ENCODE measurements around the gene FERMT2. TPM values are rescaled to one million over a fixed set of nuclear protein-coding genes. Genes with fewer than 3 reads are reported as not detected.

Gene FERMT2
- total and polyA plus RNA-seq, 4 donors, result 23.9 to 51.3 (median 40.4) TPM

DNA sequence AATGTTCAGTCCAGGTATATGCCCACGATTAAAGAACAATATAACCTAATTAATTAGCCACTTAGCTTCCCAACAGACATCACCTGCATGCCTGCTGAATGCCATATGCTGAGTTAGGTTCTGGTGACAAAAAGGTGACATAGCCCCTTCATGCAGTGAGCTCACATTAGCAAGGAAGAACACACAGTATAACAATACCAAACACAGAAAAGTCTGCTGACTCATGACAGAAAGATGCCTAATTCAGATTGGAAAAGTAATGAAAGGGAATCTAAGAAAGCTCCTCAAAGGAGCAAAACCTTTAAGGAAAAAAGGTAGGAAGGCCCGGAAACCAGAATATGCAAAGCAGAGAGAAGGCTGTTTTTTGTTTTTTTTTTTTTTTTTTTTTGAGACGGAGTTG lies 59.0 kb downstream of the FERMT2 start:
- Histone ChIP-seq H3K27ac (ENCODE audit: low read depth in 1 of 2, low read length in 2 of 2) (no peak overlapping the region), H3K4me3 (ENCODE audit: low read depth in 1 of 3, low read length in 3 of 3) (no peak overlapping the region), H3K27me3 (ENCODE audit: control insufficient read depth in 4 of 4, insufficient read depth in 4 of 4, low read length in 3 of 4) (no peaks in the 10 kb centered on the region), H3K36me3 (ENCODE audit: control insufficient read depth in 4 of 4, insufficient read depth in 3 of 4, low read depth in 1 of 4, low read length in 3 of 4) (peaks cover 0 to 28% (median 9%) of the 10 kb centered on the region in 4 donors), H3K9ac (ENCODE audit: low read depth in 1 of 2, low read length in 2 of 2) (no peak overlapping the region), H3K9me3 (ENCODE audit: control insufficient read depth in 4 of 4, low read length in 3 of 4) (no peaks in the 10 kb centered on the region), H3K4me1 (ENCODE audit: control insufficient read depth in 4 of 4, insufficient read depth in 4 of 4, low read length in 3 of 4) (peaks cover 0 to 3% (median 0%) of the 10 kb centered on the region in 4 donors)
- no peak for TF ChIP-seq FOXA2 (IDR thresholded peaks at IDR 0.05)
- TF ChIP-seq, protein P1, sequence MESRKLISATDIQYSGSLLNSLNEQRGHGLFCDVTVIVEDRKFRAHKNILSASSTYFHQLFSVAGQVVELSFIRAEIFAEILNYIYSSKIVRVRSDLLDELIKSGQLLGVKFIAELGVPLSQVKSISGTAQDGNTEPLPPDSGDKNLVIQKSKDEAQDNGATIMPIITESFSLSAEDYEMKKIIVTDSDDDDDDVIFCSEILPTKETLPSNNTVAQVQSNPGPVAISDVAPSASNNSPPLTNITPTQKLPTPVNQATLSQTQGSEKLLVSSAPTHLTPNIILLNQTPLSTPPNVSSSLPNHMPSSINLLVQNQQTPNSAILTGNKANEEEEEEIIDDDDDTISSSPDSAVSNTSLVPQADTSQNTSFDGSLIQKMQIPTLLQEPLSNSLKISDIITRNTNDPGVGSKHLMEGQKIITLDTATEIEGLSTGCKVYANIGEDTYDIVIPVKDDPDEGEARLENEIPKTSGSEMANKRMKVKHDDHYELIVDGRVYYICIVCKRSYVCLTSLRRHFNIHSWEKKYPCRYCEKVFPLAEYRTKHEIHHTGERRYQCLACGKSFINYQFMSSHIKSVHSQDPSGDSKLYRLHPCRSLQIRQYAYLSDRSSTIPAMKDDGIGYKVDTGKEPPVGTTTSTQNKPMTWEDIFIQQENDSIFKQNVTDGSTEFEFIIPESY (IDR thresholded peaks at IDR 0.05), result no peak
- no peak for TF ChIP-seq TAF1 (conservative IDR thresholded peaks at IDR 0.05)
- TF ChIP-seq SP1 (IDR thresholded peaks at IDR 0.05), result no peak
- no peak for TF ChIP-seq RXRA (IDR thresholded peaks at IDR 0.05)
- no peak for TF ChIP-seq HNF4A (conservative IDR thresholded peaks at IDR 0.05)
- no peak for DNase-seq (ENCODE audit: low spot score)
- 92% methylated on average over 3 of the region's 3 CpGs for WGBS

DNA sequence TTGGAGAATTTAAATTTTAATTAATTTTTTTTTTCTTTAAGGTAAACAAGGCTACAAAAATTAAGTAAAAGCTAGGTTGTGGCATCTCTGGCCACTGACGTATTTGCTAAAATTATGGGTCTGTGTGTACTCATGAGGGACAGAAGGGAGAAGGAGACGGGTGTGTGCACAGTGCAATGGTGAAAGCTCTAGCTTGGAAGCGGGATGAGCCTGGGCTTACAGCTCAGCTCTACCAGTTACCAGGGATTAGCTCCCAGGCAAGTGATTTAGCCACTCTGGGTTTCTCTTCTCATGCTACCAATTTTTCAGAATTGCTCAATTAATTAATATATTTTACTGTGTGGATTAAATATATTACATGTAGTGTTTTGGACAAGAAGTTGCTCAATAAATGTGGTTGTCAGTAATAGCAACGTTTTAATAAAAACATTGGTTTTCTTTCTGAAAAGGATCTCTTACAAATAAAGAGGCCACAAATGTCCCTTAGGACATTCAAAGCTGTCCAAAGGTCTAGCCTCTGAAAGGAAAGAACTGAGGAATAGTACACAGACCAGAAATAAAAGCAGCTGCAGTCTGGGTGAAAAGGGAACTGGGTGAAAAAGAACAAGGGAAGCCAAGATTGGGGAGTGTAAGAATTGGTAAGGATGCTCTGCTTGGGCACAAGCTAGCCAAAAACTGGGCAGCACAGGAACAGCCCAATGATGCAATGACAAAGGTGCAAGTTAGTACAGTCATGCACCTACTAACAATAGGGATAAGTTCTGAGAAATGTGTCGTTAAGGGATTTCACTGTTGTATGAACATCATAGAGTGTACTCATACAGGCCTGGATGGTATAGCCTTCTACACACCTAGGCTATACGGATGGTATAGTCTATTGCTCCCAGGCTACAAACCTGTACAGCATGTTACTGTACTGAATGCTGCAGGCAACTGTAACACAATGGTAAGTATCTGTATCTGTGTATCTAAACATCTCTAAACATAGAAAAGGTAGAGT lies 61.7 kb downstream of the FERMT2 start:
- no peak overlapping the region for H3K27ac ChIP-seq (ENCODE audit: low read depth in 1 of 2, low read length in 2 of 2)
- H3K9ac ChIP-seq (ENCODE audit: low read depth in 1 of 2, low read length in 2 of 2), result no peak overlapping the region
- no peak for DNase-seq (ENCODE audit: low spot score)
- no peaks in the 10 kb centered on the region for H3K9me3 ChIP-seq (ENCODE audit: control insufficient read depth in 4 of 4, low read length in 3 of 4)
- no peak for TF ChIP-seq NR2F2 (IDR thresholded peaks at IDR 0.05)
- no peak for TF ChIP-seq RXRA (IDR thresholded peaks at IDR 0.05)
- TF ChIP-seq, protein P2, sequence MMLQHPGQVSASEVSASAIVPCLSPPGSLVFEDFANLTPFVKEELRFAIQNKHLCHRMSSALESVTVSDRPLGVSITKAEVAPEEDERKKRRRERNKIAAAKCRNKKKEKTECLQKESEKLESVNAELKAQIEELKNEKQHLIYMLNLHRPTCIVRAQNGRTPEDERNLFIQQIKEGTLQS (IDR thresholded peaks at IDR 0.05), result no peak
- TF ChIP-seq HNF4A (conservative IDR thresholded peaks at IDR 0.05), result no peak
- TF ChIP-seq EGR1 (IDR thresholded peaks at IDR 0.05; ENCODE audit: low read depth in 2 of 2), result no peak
- no peak for TF ChIP-seq FOXA1 (IDR thresholded peaks at IDR 0.05)
- TF ChIP-seq, protein P3, sequence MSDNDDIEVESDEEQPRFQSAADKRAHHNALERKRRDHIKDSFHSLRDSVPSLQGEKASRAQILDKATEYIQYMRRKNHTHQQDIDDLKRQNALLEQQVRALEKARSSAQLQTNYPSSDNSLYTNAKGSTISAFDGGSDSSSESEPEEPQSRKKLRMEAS (IDR thresholded peaks at IDR 0.05), result no peak
- TF ChIP-seq HNF4G (IDR thresholded peaks at IDR 0.05), result no peak
- TF ChIP-seq, protein P4, sequence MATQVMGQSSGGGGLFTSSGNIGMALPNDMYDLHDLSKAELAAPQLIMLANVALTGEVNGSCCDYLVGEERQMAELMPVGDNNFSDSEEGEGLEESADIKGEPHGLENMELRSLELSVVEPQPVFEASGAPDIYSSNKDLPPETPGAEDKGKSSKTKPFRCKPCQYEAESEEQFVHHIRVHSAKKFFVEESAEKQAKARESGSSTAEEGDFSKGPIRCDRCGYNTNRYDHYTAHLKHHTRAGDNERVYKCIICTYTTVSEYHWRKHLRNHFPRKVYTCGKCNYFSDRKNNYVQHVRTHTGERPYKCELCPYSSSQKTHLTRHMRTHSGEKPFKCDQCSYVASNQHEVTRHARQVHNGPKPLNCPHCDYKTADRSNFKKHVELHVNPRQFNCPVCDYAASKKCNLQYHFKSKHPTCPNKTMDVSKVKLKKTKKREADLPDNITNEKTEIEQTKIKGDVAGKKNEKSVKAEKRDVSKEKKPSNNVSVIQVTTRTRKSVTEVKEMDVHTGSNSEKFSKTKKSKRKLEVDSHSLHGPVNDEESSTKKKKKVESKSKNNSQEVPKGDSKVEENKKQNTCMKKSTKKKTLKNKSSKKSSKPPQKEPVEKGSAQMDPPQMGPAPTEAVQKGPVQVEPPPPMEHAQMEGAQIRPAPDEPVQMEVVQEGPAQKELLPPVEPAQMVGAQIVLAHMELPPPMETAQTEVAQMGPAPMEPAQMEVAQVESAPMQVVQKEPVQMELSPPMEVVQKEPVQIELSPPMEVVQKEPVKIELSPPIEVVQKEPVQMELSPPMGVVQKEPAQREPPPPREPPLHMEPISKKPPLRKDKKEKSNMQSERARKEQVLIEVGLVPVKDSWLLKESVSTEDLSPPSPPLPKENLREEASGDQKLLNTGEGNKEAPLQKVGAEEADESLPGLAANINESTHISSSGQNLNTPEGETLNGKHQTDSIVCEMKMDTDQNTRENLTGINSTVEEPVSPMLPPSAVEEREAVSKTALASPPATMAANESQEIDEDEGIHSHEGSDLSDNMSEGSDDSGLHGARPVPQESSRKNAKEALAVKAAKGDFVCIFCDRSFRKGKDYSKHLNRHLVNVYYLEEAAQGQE (IDR thresholded peaks at IDR 0.05), result no peak
- no peak for TF ChIP-seq RAD21 (IDR thresholded peaks at IDR 0.05)
- TF ChIP-seq, protein P5, sequence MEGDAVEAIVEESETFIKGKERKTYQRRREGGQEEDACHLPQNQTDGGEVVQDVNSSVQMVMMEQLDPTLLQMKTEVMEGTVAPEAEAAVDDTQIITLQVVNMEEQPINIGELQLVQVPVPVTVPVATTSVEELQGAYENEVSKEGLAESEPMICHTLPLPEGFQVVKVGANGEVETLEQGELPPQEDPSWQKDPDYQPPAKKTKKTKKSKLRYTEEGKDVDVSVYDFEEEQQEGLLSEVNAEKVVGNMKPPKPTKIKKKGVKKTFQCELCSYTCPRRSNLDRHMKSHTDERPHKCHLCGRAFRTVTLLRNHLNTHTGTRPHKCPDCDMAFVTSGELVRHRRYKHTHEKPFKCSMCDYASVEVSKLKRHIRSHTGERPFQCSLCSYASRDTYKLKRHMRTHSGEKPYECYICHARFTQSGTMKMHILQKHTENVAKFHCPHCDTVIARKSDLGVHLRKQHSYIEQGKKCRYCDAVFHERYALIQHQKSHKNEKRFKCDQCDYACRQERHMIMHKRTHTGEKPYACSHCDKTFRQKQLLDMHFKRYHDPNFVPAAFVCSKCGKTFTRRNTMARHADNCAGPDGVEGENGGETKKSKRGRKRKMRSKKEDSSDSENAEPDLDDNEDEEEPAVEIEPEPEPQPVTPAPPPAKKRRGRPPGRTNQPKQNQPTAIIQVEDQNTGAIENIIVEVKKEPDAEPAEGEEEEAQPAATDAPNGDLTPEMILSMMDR (IDR thresholded peaks at IDR 0.05; ENCODE audit: low read depth, low read length, missing input control), result no peak
- H3K4me3 ChIP-seq (ENCODE audit: low read depth in 1 of 3, low read length in 3 of 3), result no peak overlapping the region
- peaks cover 0 to 28% (median 9%) of the 10 kb centered on the region in 4 donors for H3K36me3 ChIP-seq (ENCODE audit: control insufficient read depth in 4 of 4, insufficient read depth in 3 of 4, low read depth in 1 of 4, low read length in 3 of 4)
- WGBS, result 82% methylated on average over 6 of the region's 6 CpGs
- H3K27me3 ChIP-seq (ENCODE audit: control insufficient read depth in 4 of 4, insufficient read depth in 4 of 4, low read length in 3 of 4), result no peaks in the 10 kb centered on the region
- peaks cover 0 to 5% (median 3%) of the 10 kb centered on the region in 4 donors for H3K4me1 ChIP-seq (ENCODE audit: control insufficient read depth in 4 of 4, insufficient read depth in 4 of 4, low read length in 3 of 4)
